Activated naive CD4-positive, alpha-beta T cell treated with anti-CD3 and anti-CD28 coated beads for 36 hours (primary cell): ENCODE results near the gene CDKL4. TPM values are rescaled to one million over a fixed set of nuclear protein-coding genes. Genes with fewer than 3 reads are reported as not detected.

Experiments
- CTCF ChIA-PET: fragments of 350-600 bp; sonication (Branson Sonifier 250); formaldehyde crosslinking; loops from one replicate; lab custom pipeline; 2021; ENCODE audit warnings: antibody characterized with exemption; lab: Charles Lee
- DNase-seq: peaks from one replicate; pipeline ENCODE4 v3.0.0-alpha.2; 2020
- H3K27ac Mint-ChIP-seq: one replicate; pipeline ENCODE4 v1.8.0; 2021; ENCODE audit warnings: mild to moderate bottlenecking, mixed read lengths
- H3K27me3 Mint-ChIP-seq: one replicate; pipeline ENCODE4 v1.8.0; 2021; ENCODE audit warnings: low read depth, mixed read lengths
- H3K36me3 Mint-ChIP-seq: one replicate; pipeline ENCODE4 v1.8.0; 2021; ENCODE audit warnings: low read depth, mixed read lengths
- H3K4me1 Mint-ChIP-seq: one replicate; pipeline ENCODE4 v1.8.0; 2021; ENCODE audit warnings: low read depth, mixed read lengths
- H3K4me3 Mint-ChIP-seq: one replicate; pipeline ENCODE4 v1.8.0; 2021; ENCODE audit warnings: mild to moderate bottlenecking, moderate library complexity, mixed read lengths
- H3K9me3 Mint-ChIP-seq: one replicate; pipeline ENCODE4 v1.8.0; 2021; ENCODE audit warnings: mixed read lengths
- intact Hi-C: fragments of 100-400 bp; cut with micrococcal nuclease; formaldehyde crosslinking; loops from one replicate; pipeline ENCODE4 v1.15.1; 2023
- total RNA-seq, 2 experiments: library from RNA; stranded (reverse); gene quantifications; one replicate each; pipeline ENCODE4 v1.2.3, GENCODE V29; 2021

The CDKL4 gene
- total RNA-seq, 2 experiments from 2014 or later, result not detected

DNA sequence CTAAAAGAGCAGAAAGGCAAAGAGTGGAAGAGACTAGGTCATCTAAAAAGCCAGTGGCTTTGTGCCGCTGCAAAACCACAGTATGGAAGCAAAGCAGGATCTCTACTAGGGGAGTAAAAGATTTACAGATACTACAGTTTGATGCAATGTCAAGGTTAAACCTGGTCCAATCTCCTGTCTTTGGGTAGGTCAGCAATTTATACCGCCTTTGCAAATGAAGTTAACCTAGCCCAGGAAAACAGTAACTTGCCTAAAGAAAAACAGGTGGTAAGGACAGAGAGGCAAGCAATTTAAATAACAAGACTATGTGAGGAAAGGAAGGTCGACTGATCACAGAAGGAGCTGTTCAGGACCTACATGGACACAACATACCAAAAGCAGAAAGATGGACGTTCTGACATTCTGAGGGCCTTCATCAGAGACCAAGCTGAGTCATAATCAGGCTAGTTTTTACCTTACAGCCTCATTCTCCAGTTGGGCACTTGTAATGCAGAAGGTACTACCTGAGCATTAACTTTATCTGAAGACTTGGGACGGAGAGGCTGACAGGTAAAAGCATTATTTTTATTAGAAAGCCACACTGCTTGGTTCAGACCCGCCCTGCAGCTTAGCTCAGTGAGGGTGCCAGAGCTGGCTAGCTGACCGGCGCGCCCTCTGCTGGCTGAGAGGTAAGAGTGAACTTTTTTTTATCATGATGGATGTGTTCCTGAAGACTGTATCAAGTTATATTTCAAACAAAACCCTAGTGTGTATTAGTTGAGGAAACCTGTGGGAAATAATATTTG, 15.9 kb downstream of the CDKL4 start:
- DNase-seq, result peak; percentile 89
- peak overlapping the region; percentile 66 for H3K4me3 Mint-ChIP-seq
- no peaks in the 10 kb centered on the region for H3K27me3 Mint-ChIP-seq
- no peak overlapping the region for H3K27ac Mint-ChIP-seq
- H3K9me3 Mint-ChIP-seq, result no peaks in the 10 kb centered on the region
- H3K4me1 Mint-ChIP-seq, result peaks cover 15% of the 10 kb centered on the region
- no peaks in the 10 kb centered on the region for H3K36me3 Mint-ChIP-seq
- intact Hi-C loops, result loop anchor here (1.0 to 5.0 kb wide), 5 partner anchors 107 to 686 kb away; partner anchors contain the start of gene SOS1
- CTCF ChIA-PET, result interaction anchor here (0.5 to 8.9 kb wide), 24 partner anchors 10 to 280 kb away, joined by 3 to 250 read pairs (median 5); partner anchors contain the start of genes CDKL4 and SOS1

DNA sequence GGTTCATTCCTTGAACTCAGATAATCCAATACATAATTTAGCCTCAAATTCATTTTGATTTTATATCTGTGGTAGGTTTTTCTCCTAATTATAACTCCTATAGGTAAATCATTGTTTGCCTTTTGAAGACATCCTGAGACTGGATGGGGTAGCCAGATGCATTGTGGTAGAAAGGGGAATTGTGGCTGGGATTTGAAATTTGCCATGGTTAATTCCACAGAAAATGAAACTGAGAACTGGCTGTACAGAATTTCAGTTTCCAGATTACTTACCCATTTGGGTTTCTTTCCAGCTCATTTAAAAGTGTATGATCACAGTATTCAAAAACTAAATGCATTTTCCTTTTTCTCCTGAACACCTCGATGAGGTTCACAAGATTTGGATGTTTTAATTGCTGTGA, 18.2 kb downstream of the CDKL4 start:
- CTCF ChIA-PET, result interaction anchor here (0.6 to 8.9 kb wide), 6 partner anchors 97 to 278 kb away, joined by 3 to 250 read pairs (median 5); partner anchors contain the start of gene SOS1
- intact Hi-C loops, result loop anchor here (5.0 kb wide), 2 partner anchors 263 to 683 kb away; no protein-coding TSS in a partner anchor
- Mint-ChIP-seq H3K9me3 (no peaks in the 10 kb centered on the region), H3K4me1 (peaks cover 15% of the 10 kb centered on the region), H3K4me3 (no peak overlapping the region), H3K36me3 (no peaks in the 10 kb centered on the region), H3K27me3 (no peaks in the 10 kb centered on the region), H3K27ac (no peak overlapping the region)
- DNase-seq, result no peak

DNA sequence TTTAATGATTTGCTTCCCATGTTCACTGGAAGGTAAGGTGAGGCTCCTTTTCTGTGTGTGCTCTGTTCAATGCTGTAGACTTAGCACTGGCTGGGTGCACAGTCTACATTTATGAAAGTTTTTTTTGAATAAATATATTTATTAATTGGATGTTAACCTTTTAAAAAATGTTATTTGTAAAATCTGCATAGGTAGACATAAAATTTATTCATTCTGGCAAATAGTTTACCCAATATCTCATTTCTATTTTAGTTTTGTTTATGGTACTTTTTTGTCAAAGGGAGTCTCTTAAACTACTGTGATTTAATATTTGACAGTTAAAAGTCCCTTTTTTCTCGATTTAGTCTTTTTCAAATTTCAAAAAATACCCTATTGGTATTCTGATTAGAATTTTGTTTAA, 19.9 kb downstream of the CDKL4 start:
- CTCF ChIA-PET, result interaction anchor here (8.9 kb wide), 1 partner anchor 162 kb away, joined by 250 read pairs; no protein-coding TSS in a partner anchor
- Mint-ChIP-seq H3K4me1 (peaks cover 14% of the 10 kb centered on the region), H3K36me3 (no peaks in the 10 kb centered on the region), H3K27ac (no peak overlapping the region), H3K9me3 (no peaks in the 10 kb centered on the region), H3K27me3 (no peaks in the 10 kb centered on the region), H3K4me3 (no peak overlapping the region)
- DNase-seq, result no peak
- intact Hi-C loops, result no loop called here

DNA sequence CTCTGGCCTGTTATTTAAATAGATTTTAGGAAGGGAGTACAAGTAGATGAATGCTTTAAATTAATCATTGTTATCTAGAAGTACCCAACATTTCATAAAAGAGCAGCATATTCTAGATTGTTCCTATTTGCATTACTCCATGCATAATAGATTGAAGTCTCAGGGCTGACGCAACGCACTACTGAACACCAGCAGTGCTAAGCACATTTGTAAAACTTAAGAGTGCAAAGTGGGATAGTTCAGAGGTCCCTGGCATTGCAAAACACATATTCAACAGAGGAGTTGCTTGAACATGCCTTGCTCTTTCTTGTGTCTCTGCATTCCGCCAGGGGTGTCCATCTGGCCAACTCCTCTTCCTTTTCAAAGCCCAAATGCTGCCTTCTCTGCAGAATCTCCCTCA, 22.3 kb downstream of the CDKL4 start:
- DNase-seq, result no peak
- H3K4me1 Mint-ChIP-seq, result peaks cover 24% of the 10 kb centered on the region
- no peak overlapping the region for H3K4me3 Mint-ChIP-seq
- no peaks in the 10 kb centered on the region for H3K9me3 Mint-ChIP-seq
- H3K27me3 Mint-ChIP-seq, result no peaks in the 10 kb centered on the region
- H3K27ac Mint-ChIP-seq, result no peak overlapping the region
- no peaks in the 10 kb centered on the region for H3K36me3 Mint-ChIP-seq
- CTCF ChIA-PET, result no interaction called here
- intact Hi-C loops, result no loop called here

DNA sequence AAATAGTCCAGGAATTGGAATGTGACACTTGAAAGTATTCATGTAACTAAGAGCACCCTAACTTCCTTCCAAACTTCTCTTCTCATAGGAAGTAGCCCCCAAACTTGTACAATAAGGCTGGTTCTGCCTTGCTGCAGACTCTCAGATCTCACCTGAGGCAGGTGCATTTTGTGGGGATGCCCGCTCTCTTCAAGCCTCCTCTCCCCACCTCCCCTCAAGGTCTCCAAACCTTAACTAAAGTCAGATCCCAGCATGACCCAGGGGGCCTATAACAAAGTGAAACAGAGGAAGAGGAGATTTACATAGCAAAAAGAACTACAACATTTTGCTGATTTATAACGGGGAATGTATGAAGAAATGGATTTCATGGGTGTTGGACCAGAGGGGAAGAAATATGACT, 23.6 kb downstream of the CDKL4 start:
- intact Hi-C loops, result no loop called here
- peaks cover 33% of the 10 kb centered on the region for H3K4me1 Mint-ChIP-seq
- H3K27me3 Mint-ChIP-seq, result no peaks in the 10 kb centered on the region
- CTCF ChIA-PET, result no interaction called here
- no peak for DNase-seq
- no peak overlapping the region for H3K4me3 Mint-ChIP-seq
- H3K36me3 Mint-ChIP-seq, result no peaks in the 10 kb centered on the region
- H3K27ac Mint-ChIP-seq, result no peak overlapping the region
- H3K9me3 Mint-ChIP-seq, result no peaks in the 10 kb centered on the region

DNA sequence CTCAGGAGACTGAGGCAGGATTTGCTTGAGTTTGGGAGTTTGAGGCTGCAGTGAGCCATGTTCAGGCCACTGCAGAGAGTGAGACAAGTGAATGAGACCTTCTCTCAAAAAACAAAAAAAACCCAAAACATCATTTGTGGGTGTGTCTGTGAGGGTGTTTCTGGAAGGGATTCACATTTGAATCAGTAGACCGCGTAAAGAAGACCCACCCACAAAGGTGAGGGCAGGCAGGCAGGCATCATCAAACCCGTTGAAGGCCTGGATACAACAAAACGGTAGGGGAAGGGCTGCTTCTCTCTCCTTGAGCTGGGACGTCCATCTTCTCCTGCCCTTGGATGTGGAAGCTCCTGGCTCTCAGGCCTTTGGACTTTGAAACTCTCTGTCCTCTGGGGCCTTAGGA, 25.4 kb downstream of the CDKL4 start:
- Mint-ChIP-seq H3K27me3 (no peaks in the 10 kb centered on the region), H3K4me3 (no peak overlapping the region), H3K27ac (peak overlapping the region; percentile 5), H3K4me1 (peaks cover 33% of the 10 kb centered on the region), H3K36me3 (no peaks in the 10 kb centered on the region), H3K9me3 (no peaks in the 10 kb centered on the region)
- DNase-seq, result no peak
- CTCF ChIA-PET, result interaction anchor here (1.0 to 1.8 kb wide), 3 partner anchors 11 to 271 kb away, joined by 4 to 6 read pairs (median 5); no protein-coding TSS in a partner anchor
- intact Hi-C loops, result loop anchor here (5.0 kb wide), 1 partner anchor 466 kb away; the partner anchor contains the start of gene SRSF7

DNA sequence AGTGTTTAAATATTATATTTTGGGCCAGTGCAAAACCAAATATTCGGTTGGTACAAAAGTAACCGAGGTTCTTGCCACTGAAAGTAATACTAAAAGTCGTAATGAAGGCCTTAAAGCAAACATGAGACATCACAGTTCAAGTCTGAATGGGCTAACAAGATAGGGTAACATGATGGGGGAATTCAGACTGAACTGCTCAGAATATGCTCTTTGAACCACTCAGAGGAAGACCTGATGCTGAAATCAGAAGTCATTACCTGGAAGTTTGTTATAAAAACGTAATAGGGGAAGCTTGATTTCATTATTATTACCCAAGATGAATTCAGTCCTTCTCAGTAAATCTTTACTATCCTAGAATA, 26.6 kb downstream of the CDKL4 start:
- CTCF ChIA-PET, result interaction anchor here (1.1 to 1.8 kb wide), 4 partner anchors 11 to 270 kb away, joined by 4 to 6 read pairs (median 5); no protein-coding TSS in a partner anchor

DNA sequence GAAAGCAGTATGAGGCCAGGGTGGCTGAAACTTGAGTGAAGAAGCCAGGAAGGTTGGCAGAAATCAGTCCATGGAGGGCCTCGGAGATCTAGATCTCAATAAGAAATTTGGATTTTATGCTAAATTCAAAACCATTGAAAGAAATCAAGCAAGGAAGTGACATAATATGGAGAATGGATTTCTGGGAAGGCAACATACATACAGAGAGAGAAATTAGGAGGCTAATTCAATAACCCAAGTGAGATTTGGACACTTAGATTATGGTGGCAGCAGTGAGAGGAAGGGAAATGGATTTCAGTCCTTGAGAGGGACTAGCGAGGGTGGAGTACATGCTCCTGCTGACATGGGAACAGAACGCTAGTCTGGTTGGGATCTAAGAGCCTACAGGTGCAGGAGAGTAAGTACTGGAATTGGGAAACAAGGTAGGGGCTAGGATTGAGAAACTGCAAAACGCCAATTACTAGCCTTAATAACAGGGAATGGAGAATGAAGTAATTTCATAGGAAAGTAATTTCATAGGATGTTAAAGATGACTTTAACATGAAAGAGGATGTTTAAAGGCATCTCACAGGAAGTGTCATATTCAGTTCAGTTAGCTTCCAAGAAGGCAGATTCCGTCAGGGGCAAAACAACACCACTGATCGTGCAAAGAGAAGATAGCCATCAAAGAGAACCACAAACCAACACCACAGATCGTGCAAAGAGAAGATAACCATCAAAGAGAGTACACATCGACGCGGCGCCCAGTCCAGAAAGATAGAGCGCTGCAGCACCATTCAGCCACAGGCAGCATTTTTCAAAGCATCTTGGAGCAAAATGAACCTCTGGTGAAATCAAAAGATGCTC, 27.2 kb downstream of the CDKL4 start:
- DNase-seq, result peak; percentile 64
- Mint-ChIP-seq H3K36me3 (no peaks in the 10 kb centered on the region), H3K4me1 (peaks cover 36% of the 10 kb centered on the region), H3K27ac (peak overlapping the region; percentile 87), H3K27me3 (no peaks in the 10 kb centered on the region), H3K9me3 (peaks cover 4% of the 10 kb centered on the region), H3K4me3 (peak overlapping the region; percentile 57)
- intact Hi-C loops, result loop anchor here (1.0 to 5.0 kb wide), 8 partner anchors 13 to 464 kb away; partner anchors contain the start of genes MAP4K3 and SRSF7
- CTCF ChIA-PET, result interaction anchor here (0.7 to 1.4 kb wide), 2 partner anchors 12 to 87 kb away, joined by 3 to 4 read pairs; no protein-coding TSS in a partner anchor

More for the DNA sequence above, 26.6 kb downstream of the CDKL4 start:
- Mint-ChIP-seq H3K27me3 (no peaks in the 10 kb centered on the region), H3K9me3 (peaks cover 4% of the 10 kb centered on the region), H3K36me3 (no peaks in the 10 kb centered on the region), H3K4me1 (peaks cover 33% of the 10 kb centered on the region), H3K4me3 (peak overlapping the region; percentile 57), H3K27ac (peak overlapping the region; percentile 87)
- intact Hi-C loops, result loop anchor here (1.0 to 5.0 kb wide), 8 partner anchors 14 to 465 kb away; partner anchors contain the start of genes MAP4K3 and SRSF7
- DNase-seq, result no peak

DNA sequence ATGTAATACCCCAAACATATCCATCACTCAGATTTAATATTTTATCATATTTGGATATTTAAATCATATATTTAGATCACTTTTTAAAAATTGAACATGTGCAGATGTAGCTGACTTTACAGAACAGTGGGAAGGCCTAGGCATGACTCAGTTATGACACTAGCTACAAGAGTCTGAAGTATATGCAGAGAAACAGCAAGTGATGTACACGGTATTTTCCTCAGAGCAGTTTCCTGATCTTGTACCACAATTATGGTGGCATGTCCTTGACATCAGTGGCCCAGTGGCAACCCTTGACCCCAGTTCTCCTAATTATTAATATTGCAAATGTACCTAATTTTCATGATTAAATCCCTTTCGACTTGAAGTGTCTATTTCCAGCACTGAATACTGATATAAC, 28.2 kb downstream of the CDKL4 start:
- Mint-ChIP-seq H3K9me3 (peaks cover 4% of the 10 kb centered on the region), H3K27me3 (no peaks in the 10 kb centered on the region), H3K4me1 (peaks cover 39% of the 10 kb centered on the region), H3K36me3 (no peaks in the 10 kb centered on the region), H3K27ac (peak overlapping the region; percentile 21), H3K4me3 (no peak overlapping the region)
- DNase-seq, result no peak
- CTCF ChIA-PET, result interaction anchor here (0.7 to 0.9 kb wide), 2 partner anchors 13 kb away, joined by 3 read pairs; no protein-coding TSS in a partner anchor
- intact Hi-C loops, result loop anchor here (5.0 kb wide), 1 partner anchor 463 kb away; the partner anchor contains the start of gene SRSF7

DNA sequence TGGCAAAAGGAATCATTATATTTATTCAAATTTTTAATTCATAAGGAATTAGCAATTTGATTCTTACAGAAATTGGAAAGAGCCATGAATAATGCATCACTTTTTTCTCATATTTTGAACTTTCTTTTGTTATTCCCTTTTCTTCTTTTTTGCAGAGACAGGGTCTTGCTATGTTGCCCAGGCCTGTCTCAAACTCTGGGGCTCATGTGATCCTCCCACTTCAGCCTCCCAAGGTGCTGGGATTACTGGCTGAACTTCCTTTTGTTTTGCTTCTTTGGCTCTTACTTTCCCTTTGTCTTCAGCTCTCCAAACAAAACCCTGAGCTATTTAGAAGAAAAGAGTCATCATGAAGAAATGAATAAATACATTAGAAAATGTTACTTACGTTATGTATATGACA, 30.8 kb downstream of the CDKL4 start:
- Mint-ChIP-seq H3K4me3 (no peak overlapping the region), H3K27ac (no peak overlapping the region), H3K4me1 (peaks cover 27% of the 10 kb centered on the region), H3K27me3 (no peaks in the 10 kb centered on the region), H3K9me3 (peaks cover 4% of the 10 kb centered on the region), H3K36me3 (no peaks in the 10 kb centered on the region)
- CTCF ChIA-PET, result interaction anchor here (0.7 to 2.0 kb wide), 4 partner anchors 15 to 72 kb away, joined by 3 to 6 read pairs (median 5); no protein-coding TSS in a partner anchor
- DNase-seq, result no peak
- intact Hi-C loops, result no loop called here

DNA sequence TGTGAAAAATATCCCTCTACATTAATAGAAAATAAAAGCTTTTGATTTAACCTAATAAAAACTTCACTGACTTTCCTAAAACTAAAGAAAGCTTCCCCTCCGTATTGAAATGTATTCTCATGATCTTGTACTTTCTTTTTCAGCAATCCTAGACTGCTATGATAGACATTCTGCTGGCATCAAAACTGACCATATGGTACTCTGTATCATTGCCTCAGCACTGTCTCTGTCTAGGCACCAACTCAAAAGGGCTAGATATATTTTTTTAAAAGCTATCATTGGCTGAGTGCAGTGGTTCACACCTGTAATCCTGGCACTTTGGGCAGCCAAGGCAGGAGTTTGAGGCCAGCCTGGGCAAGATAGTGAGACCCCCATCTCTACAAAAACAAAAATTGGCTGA, 32.9 kb downstream of the CDKL4 start:
- no peak overlapping the region for H3K4me3 Mint-ChIP-seq
- DNase-seq, result no peak
- H3K27me3 Mint-ChIP-seq, result no peaks in the 10 kb centered on the region
- CTCF ChIA-PET, result interaction anchor here (1.5 kb wide), 2 partner anchors 12 to 19 kb away, joined by 3 to 5 read pairs; no protein-coding TSS in a partner anchor
- no peaks in the 10 kb centered on the region for H3K36me3 Mint-ChIP-seq
- H3K4me1 Mint-ChIP-seq, result peaks cover 9% of the 10 kb centered on the region
- no peak overlapping the region for H3K27ac Mint-ChIP-seq
- H3K9me3 Mint-ChIP-seq, result peaks cover 4% of the 10 kb centered on the region
- intact Hi-C loops, result no loop called here
